HepG2 (cell line): Measurements from ENCODE around the gene RNU6-1. TPM values are rescaled to one million over a fixed set of nuclear protein-coding genes. Genes with fewer than 3 reads are reported as not detected.

ENCODE experiments used
- ATAC-seq: fragments of 200-7000 bp; cut with Tn5 transposase; 3 replicates; pipeline ENCODE4 v1.9.1; 2020; ENCODE audit warnings: mild to moderate bottlenecking, moderate library complexity
- BruUV-seq: library from RNA; stranded (reverse); fragments of 400-500 nt; replicated peaks from 2 replicates; lab custom pipeline; 2021; lab: Mats Ljungman, UMichigan
- CTCF ChIA-PET: fragments of 300-600 bp; formaldehyde crosslinking; extraction: SDS; loops from one replicate; lab custom pipeline; 2021; ENCODE audit warnings: low total read pairs, inconsistent platforms, low intra/inter-chr PET ratio; lab: Yijun Ruan, JAX
- POLR2A ChIA-PET: fragments of 350-600 bp; sonication (Branson Sonifier 250); formaldehyde crosslinking; loops from one replicate; lab custom pipeline; 2020; ENCODE audit warnings: antibody characterized with exemption, inconsistent platforms; lab: Yijun Ruan, JAX
- DNase-seq: peaks from one replicate; pipeline ENCODE4 v3.0.0-alpha.2; 2015; ENCODE audit warnings: low spot score
- FAIRE-seq: peaks from 3 replicates; lab custom pipeline; 2011; peaks lifted over from hg19 to GRCh38; lab: Jason Lieb, UNC
- H2AFZ ChIP-seq: one replicate; pipeline ENCODE4 v1.6.1; 2011; ENCODE audit warnings: low read length, inconsistent platforms
- H3K27ac ChIP-seq: fragments of 300-600 bp; 3 replicates; pipeline ENCODE4 v1.8.0; 2011; ENCODE audit warnings: mixed run types, mild to moderate bottlenecking, mixed read lengths, low read length, inconsistent platforms; ENCODE audit not compliant: insufficient read depth; ENCODE audit errors: extremely low read length
- H3K27me3 ChIP-seq, 2 experiments: fragments of 200-600 bp in 1 of 2; 2 replicates in 1 of 2; 3 replicates in 1 of 2; pipeline versions ENCODE4 v1.6.0 to v1.8.0; 2011; ENCODE audit warnings: low read length in 2 of 2, mild to moderate bottlenecking in 2 of 2, moderate library complexity in 2 of 2, inconsistent platforms in 1 of 2; ENCODE audit not compliant: insufficient read depth in 2 of 2, control insufficient read depth in 1 of 2
- H3K36me3 ChIP-seq, 2 experiments: fragments of 200-600 bp in 1 of 2; replicated peaks in 1 of 2; 2 replicates in 1 of 2; 3 replicates in 1 of 2; pipeline versions ENCODE4 v1.5.1 to v1.8.0; 2011; ENCODE audit warnings: low read length in 2 of 2, inconsistent platforms in 1 of 2; ENCODE audit not compliant: insufficient read depth in 2 of 2, control insufficient read depth in 1 of 2
- H3K4me1 ChIP-seq: 2 replicates; pipeline ENCODE4 v1.5.1; 2012; ENCODE audit warnings: low read length, inconsistent platforms; ENCODE audit not compliant: insufficient read depth
- H3K4me2 ChIP-seq: 2 replicates; pipeline ENCODE4 v1.6.0; 2011; ENCODE audit warnings: low read depth, low read length, inconsistent platforms
- H3K4me3 ChIP-seq, 3 experiments: fragments of 200-600 bp in 1 of 3; sonication (generic), shearing (Covaris generic) in 1 of 3; replicated peaks in 1 of 3; 2 replicates each; pipeline ENCODE4 v1.5.1; 2011 to 2016; ENCODE audit warnings: low read length in 3 of 3, inconsistent platforms in 2 of 3, low read depth in 2 of 3, mild to moderate bottlenecking in 2 of 3, control low read depth in 1 of 3, mixed read lengths in 1 of 3; ENCODE audit not compliant: insufficient read depth in 1 of 3
- H3K79me2 ChIP-seq: one replicate; pipeline ENCODE4 v1.6.1; 2011; ENCODE audit warnings: low read length, inconsistent platforms; ENCODE audit not compliant: insufficient read depth
- H3K9ac ChIP-seq: 2 replicates; pipeline ENCODE4 v1.6.0; 2011; ENCODE audit warnings: mild to moderate bottlenecking, low read depth, low read length, inconsistent platforms; ENCODE audit not compliant: insufficient read depth
- H3K9me3 ChIP-seq: 2 replicates; pipeline ENCODE4 v1.5.1; 2012; ENCODE audit warnings: mild to moderate bottlenecking, low read length
- H4K20me1 ChIP-seq: 2 replicates; pipeline ENCODE4 v1.6.0; 2011; ENCODE audit warnings: inconsistent platforms, mild to moderate bottlenecking, low read length, moderate library complexity; ENCODE audit not compliant: insufficient read depth
- DMAP1 ChIP-seq: IDR thresholded peaks from 2 replicates; pipeline ENCODE4 v1.6.1; 2016
- HHEX ChIP-seq: IDR thresholded peaks from 2 replicates; pipeline ENCODE4 v1.6.1; 2016; ENCODE audit warnings: control low read depth
- HIVEP1 ChIP-seq: sonication (generic); formaldehyde crosslinking; IDR thresholded peaks from 2 replicates; pipeline ENCODE4 v1.4.0; 2020; ENCODE audit warnings: mild to moderate bottlenecking, missing genetic modification reagents
- ISL2 ChIP-seq: sonication (generic); formaldehyde crosslinking; IDR thresholded peaks from 2 replicates; pipeline ENCODE4 v1.5.0; 2020; ENCODE audit warnings: missing genetic modification reagents
- KLF12 ChIP-seq: sonication (generic); formaldehyde crosslinking; IDR thresholded peaks from 2 replicates; pipeline ENCODE4 v1.4.0; 2020; ENCODE audit warnings: missing genetic modification reagents, borderline replicate concordance
- NAIF1 ChIP-seq: sonication (generic); formaldehyde crosslinking; IDR thresholded peaks from 2 replicates; pipeline ENCODE4 v1.5.0; 2020; ENCODE audit warnings: mild to moderate bottlenecking, missing genetic modification reagents, borderline replicate concordance
- NKX3-1 ChIP-seq: sonication (generic); formaldehyde crosslinking; IDR thresholded peaks from 2 replicates; pipeline ENCODE4 v1.5.0; 2020; ENCODE audit warnings: missing genetic modification reagents
- ZNF30 ChIP-seq: sonication (generic); formaldehyde crosslinking; IDR thresholded peaks from 2 replicates; pipeline ENCODE4 v1.5.0; 2020; ENCODE audit warnings: mild to moderate bottlenecking, missing genetic modification reagents
- ZNF546 ChIP-seq: sonication (generic); formaldehyde crosslinking; conservative IDR thresholded peaks from 2 replicates; pipeline ENCODE4 v1.8.1; 2023; ENCODE audit warnings: mild to moderate bottlenecking, missing genetic modification reagents
- ZNF562 ChIP-seq: sonication (generic); formaldehyde crosslinking; IDR thresholded peaks from 2 replicates; pipeline ENCODE4 v1.8.0; 2022; ENCODE audit warnings: missing genetic modification reagents, borderline replicate concordance
- WGBS: methylation state at CpG from one replicate; pipeline ENCODE4 v1.1.6; 2017; ENCODE audit warnings: low lambda C conversion rate; 5-methylcytosine and 5-hydroxymethylcytosine counted together
- in situ Hi-C: cut with HindIII; loops from 2 replicates; pipeline ENCODE4 v1.10.0; 2017; ENCODE audit warnings: low pct_unique_long_range_greater_than_20kb; ENCODE audit not compliant: extremely low pct_ligation_motif_present
- intact Hi-C: fragments of 100-400 bp; cut with micrococcal nuclease; formaldehyde crosslinking; loops from one replicate; pipeline ENCODE4 v1.10.0; 2022; ENCODE audit not compliant: unreplicated experiment
- polyA plus RNA-seq, 8 experiments: library from polyadenylated mRNA; depleted of rRNA in 3 of 8; stranded (reverse) in 7 of 8; unstranded in 1 of 8; fragments of >200 nt; fragmentation: Illumina TruSeq in 4 of 8; extraction: Trizol in 4 of 8; gene quantifications; 2 replicates each; pipeline versions ENCODE4 v1.2.1 to v1.2.3, GENCODE V29; 2011 to 2016; ENCODE audit warnings: low read depth in 4 of 8, missing spikeins in 1 of 8, mixed read lengths in 1 of 8; ENCODE audit not compliant: insufficient read depth in 1 of 8
- total RNA-seq, 5 experiments: library from RNA; depleted of rRNA; stranded (reverse); fragments of >200 nt; fragmentation: Illumina TruSeq; extraction: Trizol; gene quantifications; 2 replicates each; pipeline ENCODE4 v1.2.3, GENCODE V29; 2016; ENCODE audit warnings: low read depth in 1 of 5
- TF ChIP-seq, protein P1 (sequence below): sonication (generic); formaldehyde crosslinking; IDR thresholded peaks from 2 replicates; pipeline ENCODE4 v1.8.0; 2023; ENCODE audit warnings: mild to moderate bottlenecking, missing genetic modification reagents
- TF ChIP-seq, protein P2 (sequence below): sonication (generic); formaldehyde crosslinking; IDR thresholded peaks from 2 replicates; pipeline ENCODE4 v1.4.0; 2020; ENCODE audit warnings: missing genetic modification reagents
- TF ChIP-seq, protein P3 (sequence below): sonication (generic); formaldehyde crosslinking; IDR thresholded peaks from 2 replicates; pipeline ENCODE4 v1.5.0; 2020; ENCODE audit warnings: mild to moderate bottlenecking, missing genetic modification reagents
- TF ChIP-seq, protein P4 (sequence below): sonication (generic); formaldehyde crosslinking; IDR thresholded peaks from 2 replicates; pipeline ENCODE4 v1.5.0; 2020; ENCODE audit warnings: missing genetic modification reagents, mild to moderate bottlenecking, borderline replicate concordance
- TF ChIP-seq, protein P5 (sequence below): IDR thresholded peaks from 2 replicates; pipeline ENCODE4 v1.6.1; 2012; ENCODE audit warnings: inconsistent platforms

RNU6-1 gene
- total and polyA plus RNA-seq, 2 of the 13 experiments (the other 11 are each of a cell fraction or from before 2014, with no cell fraction given), result under 0.01 TPM; not detected in 1

DNA sequence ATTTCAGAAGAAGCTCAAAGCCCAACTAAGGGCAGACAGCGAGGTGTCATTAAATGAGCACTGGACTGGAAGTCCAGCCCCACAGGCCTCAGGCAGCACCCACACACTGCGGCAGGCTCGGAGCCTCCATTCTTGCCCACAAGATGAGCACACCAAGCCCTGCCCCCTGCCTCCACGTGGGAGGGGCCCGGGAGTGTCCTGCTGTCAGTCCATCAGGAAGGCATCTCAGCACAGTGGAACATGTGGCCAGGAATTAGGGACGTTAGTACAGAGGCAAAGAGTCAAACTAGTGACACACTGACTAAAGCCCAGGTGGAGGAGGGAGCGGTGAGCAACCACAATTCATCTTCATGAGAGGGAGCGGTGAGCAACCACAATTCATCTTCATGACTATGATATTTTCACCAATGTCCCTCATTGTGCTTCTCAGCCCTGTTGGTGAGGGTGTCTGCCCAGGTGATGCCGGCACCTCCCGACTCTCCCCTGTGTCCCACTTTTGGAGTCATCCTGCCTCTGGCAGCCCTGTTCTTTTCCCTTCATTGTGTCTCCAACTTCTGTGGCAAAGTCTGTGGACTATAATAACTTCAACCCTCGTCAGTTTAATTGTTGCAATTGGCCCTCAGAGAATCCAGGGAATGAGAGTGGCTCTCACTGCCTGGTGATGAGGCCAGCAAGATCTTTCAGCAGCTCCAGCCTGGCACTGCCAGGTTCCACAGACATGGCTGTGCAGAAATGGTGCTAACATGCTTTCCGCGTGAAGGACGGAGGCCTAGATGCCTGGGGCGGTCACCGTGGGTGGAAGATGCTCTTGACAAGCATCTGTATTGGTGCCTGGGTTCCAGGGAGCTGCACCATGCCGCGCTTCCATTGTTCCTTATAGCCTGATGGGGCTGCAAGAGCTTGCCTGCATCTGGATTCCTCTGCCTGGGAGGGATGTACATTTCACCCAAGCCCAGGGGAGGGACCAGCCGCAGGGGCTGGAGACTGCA lies 37.6 kb downstream of the RNU6-1 start:
- ChIA-PET CTCF (no interaction called here), POLR2A (no interaction called here)
- Histone ChIP-seq H3K4me1 (peaks cover 9% of the 10 kb centered on the region), H3K4me3 (no peak overlapping the region), H4K20me1 (no peaks in the 10 kb centered on the region), H3K36me3 (no peaks in the 10 kb centered on the region), H2AFZ (no peak overlapping the region), H3K4me2 (no peak overlapping the region), H3K27ac (no peak overlapping the region), H3K9ac (no peak overlapping the region), H3K9me3 (no peaks in the 10 kb centered on the region), H3K79me2 (no peaks in the 10 kb centered on the region), H3K27me3 (no peaks in the 10 kb centered on the region)
- FAIRE-seq (no peak), DNase-seq (no peak), ATAC-seq (no peak)
- WGBS, result 86% methylated on average over 15 of the region's 19 CpGs
- intact Hi-C loops (no loop called here), in situ Hi-C loops (no loop called here)
- TF ChIP-seq HHEX (no peak), DMAP1 (CRISPR knock-in tag) (no peak), ZNF546 (CRISPR knock-in tag) (no peak), KLF12 (CRISPR knock-in tag) (no peak), ZNF30 (no peak), ISL2 (CRISPR knock-in tag) (no peak), HIVEP1 (CRISPR knock-in tag) (no peak), NAIF1 (no peak), ZNF562 (no peak), NKX3-1 (CRISPR knock-in tag) (no peak)
- TF ChIP-seq, protein P1, sequence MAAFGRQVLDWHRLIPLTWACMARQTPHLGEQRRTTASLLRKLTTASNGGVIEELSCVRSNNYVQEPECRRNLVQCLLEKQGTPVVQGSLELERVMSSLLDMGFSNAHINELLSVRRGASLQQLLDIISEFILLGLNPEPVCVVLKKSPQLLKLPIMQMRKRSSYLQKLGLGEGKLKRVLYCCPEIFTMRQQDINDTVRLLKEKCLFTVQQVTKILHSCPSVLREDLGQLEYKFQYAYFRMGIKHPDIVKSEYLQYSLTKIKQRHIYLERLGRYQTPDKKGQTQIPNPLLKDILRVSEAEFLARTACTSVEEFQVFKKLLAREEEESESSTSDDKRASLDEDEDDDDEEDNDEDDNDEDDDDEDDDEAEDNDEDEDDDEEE (CRISPR knock-in tag), result no peak
- TF ChIP-seq, protein P2, sequence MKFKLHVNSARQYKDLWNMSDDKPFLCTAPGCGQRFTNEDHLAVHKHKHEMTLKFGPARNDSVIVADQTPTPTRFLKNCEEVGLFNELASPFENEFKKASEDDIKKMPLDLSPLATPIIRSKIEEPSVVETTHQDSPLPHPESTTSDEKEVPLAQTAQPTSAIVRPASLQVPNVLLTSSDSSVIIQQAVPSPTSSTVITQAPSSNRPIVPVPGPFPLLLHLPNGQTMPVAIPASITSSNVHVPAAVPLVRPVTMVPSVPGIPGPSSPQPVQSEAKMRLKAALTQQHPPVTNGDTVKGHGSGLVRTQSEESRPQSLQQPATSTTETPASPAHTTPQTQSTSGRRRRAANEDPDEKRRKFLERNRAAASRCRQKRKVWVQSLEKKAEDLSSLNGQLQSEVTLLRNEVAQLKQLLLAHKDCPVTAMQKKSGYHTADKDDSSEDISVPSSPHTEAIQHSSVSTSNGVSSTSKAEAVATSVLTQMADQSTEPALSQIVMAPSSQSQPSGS (CRISPR knock-in tag), result no peak
- TF ChIP-seq, protein P3, sequence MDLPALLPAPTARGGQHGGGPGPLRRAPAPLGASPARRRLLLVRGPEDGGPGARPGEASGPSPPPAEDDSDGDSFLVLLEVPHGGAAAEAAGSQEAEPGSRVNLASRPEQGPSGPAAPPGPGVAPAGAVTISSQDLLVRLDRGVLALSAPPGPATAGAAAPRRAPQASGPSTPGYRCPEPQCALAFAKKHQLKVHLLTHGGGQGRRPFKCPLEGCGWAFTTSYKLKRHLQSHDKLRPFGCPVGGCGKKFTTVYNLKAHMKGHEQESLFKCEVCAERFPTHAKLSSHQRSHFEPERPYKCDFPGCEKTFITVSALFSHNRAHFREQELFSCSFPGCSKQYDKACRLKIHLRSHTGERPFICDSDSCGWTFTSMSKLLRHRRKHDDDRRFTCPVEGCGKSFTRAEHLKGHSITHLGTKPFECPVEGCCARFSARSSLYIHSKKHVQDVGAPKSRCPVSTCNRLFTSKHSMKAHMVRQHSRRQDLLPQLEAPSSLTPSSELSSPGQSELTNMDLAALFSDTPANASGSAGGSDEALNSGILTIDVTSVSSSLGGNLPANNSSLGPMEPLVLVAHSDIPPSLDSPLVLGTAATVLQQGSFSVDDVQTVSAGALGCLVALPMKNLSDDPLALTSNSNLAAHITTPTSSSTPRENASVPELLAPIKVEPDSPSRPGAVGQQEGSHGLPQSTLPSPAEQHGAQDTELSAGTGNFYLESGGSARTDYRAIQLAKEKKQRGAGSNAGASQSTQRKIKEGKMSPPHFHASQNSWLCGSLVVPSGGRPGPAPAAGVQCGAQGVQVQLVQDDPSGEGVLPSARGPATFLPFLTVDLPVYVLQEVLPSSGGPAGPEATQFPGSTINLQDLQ (CRISPR knock-in tag), result no peak
- TF ChIP-seq, protein P4, sequence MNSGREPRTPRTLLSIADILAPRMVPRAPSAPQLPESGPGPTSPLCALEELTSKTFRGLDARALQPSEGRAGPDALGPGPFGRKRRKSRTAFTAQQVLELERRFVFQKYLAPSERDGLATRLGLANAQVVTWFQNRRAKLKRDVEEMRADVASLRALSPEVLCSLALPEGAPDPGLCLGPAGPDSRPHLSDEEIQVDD, result no peak
- TF ChIP-seq, protein P5, sequence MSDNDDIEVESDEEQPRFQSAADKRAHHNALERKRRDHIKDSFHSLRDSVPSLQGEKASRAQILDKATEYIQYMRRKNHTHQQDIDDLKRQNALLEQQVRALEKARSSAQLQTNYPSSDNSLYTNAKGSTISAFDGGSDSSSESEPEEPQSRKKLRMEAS, result no peak
- no TSS peak for BruUV-seq
